Hematopoietic multipotent progenitor cell treated with erythropoietin and hydrocortisone succinate and interleukin-3 and kit ligand, for 17 days (in vitro differentiated cells): ENCODE data around the gene CT45A9.
"Not testable (repeated sequence)": the region's sequence is repeated elsewhere in the genome, so short reads cannot be mapped to it uniquely, and the experiment has no call there.

ENCODE experiments used
- DNase-seq: peaks from one replicate; pipeline ENCODE4 v3.0.0-alpha.2; 2015; ENCODE audit warnings: low spot score

The CT45A9 gene, protein sequence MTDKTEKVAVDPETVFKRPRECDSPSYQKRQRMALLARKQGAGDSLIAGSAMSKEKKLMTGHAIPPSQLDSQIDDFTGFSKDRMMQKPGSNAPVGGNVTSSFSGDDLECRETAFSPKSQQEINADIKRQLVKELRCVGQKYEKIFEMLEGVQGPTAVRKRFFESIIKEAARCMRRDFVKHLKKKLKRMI

DNA sequence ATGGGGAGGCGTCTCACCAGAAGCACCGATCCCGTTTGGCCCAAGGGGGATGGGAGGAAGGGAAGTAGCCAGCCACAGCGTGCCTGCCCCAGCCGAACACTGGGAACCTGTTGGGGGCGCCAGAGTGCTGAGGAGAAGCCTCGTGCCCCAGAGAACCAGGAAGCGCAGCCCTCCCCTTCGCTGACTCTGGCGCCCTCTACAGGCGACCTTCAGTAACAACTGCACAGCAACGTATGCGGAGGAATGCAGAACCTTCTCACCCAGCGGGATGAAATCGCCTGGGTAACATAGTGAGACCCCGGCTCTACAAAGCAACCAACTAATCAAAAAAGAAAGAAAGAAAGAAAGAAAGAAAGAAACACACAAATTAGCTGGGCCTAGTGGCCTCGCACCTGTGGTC lies at the start of gene CT45A9:
CT45A9 (minus strand) TSS at position 101 of the 400 bp plus-strand sequence. CDS start 3,751 bp downstream, outside the sequence.
- DNase-seq, result not testable (repeated sequence)

DNA sequence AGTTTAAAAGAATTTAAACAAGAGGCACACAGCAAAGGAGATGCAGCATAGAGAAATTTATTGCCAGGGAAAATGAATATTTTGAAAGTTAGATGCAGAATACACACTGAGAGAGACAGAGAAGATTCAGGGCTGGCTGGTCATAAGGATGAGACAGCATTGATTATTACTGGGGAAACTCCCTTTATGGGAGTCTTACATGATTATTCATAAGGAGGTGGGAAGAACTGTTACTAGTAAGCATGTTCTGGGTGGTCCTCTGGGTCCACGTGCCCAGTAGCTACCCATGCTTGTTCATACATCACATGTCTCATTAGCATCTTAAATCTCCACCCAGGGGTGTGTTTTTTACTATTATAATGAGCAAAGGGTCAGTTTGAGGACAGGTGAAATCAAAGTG lies 48.9 kb upstream of the CT45A9 start:
- DNase-seq, result not testable (repeated sequence)

DNA sequence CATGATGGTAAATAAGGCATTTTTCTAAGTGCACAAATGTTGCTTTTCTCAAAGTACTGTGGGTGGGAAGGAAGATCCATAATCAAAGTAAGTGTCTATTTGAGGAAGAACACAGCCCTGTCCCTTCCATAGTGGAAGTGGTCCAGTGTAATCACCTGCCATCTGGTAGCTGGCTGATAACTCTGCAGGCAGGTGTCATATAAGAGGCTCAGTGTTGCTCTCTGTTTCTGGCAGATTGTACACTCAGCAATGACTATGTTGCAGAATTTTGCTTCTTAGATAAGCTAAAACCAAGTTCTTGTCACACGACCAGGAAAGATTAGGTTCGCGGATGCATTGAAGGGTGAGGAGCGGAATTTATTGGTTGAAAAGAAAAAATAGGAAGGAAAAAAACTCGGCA lies 42.8 kb upstream of the CT45A9 start:
- DNase-seq, result no peak

DNA sequence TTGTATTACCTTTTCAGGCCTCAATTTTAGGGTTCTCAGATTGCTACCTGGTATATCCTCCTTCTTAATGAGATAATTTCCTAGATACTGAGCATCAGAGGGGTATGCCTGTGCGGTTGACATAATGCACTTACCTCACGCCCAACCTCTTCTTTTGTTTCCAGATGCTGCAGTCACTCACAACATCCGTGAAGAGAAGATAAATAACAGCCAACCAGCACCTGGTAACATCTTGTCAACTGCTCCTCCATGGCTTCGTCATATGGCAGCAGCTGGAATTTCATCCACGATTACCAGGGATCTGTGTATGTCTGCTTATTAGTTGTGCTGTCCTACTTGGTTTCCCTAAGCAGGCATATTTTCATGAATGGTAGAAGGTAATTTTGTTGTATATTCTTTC lies 38.6 kb upstream of the CT45A9 start:
- no peak for DNase-seq

DNA sequence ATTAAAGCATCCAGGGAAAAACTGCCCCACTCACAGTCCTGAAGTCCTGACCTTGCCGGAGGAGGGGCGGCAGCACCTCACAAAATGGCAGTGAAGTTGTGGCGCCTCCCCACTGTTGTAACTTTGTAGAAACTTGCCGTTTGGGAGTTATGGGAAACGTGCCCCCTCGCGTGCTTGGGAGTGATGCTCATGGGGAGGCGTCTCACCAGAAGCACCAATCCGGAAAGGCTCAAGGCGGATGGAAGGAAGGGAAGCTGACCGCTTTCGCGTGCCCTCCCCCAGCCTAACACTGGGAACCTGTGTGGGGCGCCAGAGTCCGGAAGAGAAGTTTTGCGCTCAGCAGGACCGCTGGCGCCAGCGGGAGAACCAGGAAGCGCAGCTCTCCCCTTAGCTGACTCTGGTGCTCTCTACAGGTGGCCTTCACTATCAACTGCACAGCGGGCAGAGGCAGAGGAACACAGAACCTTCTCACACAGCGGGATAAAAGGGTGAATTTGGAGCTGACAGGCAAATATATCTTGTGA lies 21.7 kb upstream of the CT45A9 start, which contains the start of the genes CT45A10 and SAGE1:
CT45A10 (minus strand) TSS at position 151 of the 524 bp plus-strand sequence. CDS start 8,100 bp downstream, outside the sequence.
SAGE1 (plus strand) TSS at position 423 of the 524 bp plus-strand sequence. CDS start 2,527 bp downstream, outside the sequence.
- no peak for DNase-seq

DNA sequence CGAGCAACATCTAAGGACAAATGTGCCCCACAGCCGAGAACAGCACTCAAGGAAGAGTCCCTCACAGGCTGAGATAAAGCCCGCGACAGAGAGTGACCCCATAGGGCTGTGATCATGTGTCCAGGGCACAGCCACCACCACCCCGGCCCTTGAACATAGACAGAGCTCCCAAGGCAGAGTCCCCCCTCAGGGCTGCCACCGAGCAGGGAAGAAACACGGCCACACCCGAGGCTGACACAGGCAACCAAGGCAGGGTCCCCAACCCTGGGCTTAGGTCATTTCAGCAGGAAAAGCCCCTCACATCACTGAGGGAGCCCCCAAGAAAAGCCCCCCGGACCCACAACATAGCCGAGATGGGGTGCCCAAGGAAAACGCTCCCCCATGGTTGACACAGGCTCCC lies 21.2 kb upstream of the CT45A9 start:
- no peak for DNase-seq

DNA sequence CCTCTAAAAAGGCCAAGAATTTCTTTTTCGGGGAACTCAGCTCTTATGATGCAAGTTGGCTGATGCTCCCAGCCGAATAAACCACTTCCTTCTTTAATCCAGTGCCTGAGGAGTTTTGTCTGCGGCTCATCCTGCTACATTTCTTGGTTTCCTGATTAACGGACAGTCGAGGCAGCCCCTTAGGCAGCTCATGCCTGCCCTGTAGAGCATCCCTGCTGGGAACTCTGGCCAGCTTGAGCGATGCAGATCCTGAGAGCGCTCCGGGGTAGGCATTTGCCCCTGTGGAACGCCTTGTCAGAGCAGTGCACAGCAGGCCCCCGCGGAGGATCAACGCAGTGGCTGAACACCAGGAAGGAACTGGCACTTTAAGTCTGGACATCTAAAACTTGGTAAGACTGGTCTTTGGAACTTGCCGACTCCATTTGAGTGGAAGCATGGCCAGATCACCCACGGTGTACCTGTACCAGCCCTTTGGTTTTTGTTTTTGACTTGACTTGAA lies 18.5 kb upstream of the CT45A9 start:
- DNase-seq, result no peak

DNA sequence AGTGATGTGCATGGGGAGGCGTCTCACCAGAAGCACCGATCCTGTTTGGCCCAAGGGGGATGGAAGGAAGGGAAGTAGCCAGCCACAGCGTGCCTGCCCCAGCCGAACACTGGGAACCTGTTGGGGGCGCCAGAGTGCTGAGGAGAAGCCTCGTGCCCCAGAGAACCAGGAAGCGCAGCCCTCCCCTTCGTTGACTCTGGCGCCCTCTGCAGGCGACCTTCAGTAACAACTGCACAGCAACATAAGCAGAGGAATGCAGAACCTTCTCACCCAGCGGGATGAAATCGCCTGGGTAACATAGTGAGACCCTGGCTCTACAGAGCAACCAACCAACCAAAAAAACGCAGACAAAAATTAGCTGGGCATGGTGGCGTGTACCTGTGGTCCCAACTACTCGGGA lies 17.4 kb upstream of the CT45A9 start:
- peak; percentile 30 for DNase-seq

DNA sequence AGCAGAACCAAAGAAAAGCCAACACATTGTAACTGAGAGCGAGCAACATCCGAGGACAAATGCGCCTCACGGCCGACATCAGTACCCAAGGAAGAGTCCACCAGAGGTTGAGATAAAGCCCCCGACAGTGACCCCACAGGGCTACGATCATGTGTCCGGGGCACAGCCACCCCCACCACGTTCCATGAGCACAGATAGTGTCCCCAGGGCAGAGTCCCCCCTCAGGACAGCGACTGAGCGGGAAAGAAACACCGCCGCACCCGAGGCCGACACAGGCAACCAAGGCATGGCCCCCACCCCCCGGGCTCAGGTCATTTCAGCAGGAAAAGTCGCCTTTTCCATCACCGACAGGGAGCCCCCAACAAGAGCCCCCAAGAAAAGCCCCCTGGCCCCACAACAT lies 16.6 kb upstream of the CT45A9 start:
- DNase-seq, result not testable (repeated sequence)

DNA sequence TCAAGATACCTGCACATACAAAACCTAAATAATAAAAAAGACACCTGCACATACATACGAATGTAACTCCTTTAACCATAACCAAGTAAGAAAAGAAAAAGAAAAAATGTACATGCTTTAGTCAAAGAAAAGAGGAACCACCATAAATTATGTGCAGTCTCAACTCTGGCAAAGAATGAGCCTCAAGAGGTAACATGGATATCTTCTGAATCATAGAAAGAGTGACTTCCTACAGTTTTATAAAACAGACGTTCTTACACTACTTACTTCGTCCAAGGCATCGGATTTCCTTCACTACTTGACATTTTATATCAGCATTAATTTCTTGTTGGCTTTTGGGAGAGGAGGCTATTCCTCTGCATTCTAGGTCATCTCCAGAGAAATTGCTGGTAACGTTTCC lies 11.1 kb upstream of the CT45A9 start:
- not testable (repeated sequence) for DNase-seq

DNA sequence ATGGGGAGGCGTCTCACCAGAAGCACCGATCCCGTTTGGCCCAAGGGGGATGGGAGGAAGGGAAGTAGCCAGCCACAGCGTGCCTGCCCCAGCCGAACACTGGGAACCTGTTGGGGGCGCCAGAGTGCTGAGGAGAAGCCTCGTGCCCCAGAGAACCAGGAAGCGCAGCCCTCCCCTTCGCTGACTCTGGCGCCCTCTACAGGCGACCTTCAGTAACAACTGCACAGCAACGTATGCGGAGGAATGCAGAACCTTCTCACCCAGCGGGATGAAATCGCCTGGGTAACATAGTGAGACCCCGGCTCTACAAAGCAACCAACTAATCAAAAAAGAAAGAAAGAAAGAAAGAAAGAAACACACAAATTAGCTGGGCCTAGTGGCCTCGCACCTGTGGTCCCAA lies 17.2 kb downstream of the CT45A9 start, which contains the start of gene CT45A8:
CT45A8 (minus strand) TSS at position 101 of the 400 bp plus-strand sequence. CDS start 3,755 bp downstream, outside the sequence.
- DNase-seq, result not testable (repeated sequence)

DNA sequence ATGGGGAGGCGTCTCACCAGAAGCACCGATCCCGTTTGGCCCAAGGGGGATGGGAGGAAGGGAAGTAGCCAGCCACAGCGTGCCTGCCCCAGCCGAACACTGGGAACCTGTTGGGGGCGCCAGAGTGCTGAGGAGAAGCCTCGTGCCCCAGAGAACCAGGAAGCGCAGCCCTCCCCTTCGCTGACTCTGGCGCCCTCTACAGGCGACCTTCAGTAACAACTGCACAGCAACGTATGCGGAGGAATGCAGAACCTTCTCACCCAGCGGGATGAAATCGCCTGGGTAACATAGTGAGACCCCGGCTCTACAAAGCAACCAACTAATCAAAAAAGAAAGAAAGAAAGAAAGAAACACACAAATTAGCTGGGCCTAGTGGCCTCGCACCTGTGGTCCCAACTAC lies 34.4 kb downstream of the CT45A9 start, which contains the start of gene CT45A7:
CT45A7 (minus strand) TSS at position 101 of the 400 bp plus-strand sequence. CDS start 3,747 bp downstream, outside the sequence.
- DNase-seq, result not testable (repeated sequence)

DNA sequence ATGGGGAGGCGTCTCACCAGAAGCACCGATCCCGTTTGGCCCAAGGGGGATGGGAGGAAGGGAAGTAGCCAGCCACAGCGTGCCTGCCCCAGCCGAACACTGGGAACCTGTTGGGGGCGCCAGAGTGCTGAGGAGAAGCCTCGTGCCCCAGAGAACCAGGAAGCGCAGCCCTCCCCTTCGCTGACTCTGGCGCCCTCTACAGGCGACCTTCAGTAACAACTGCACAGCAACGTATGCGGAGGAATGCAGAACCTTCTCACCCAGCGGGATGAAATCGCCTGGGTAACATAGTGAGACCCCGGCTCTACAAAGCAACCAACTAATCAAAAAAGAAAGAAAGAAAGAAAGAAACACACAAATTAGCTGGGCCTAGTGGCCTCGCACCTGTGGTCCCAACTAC lies 51.7 kb downstream of the CT45A9 start, which contains the start of gene CT45A2:
CT45A2 (minus strand) TSS at position 101 of the 400 bp plus-strand sequence. CDS start 3,747 bp downstream, outside the sequence.
- DNase-seq, result not testable (repeated sequence)
